Activated naive CD8-positive, alpha-beta T cell treated with anti-CD3 and anti-CD28 coated beads, Interleukin-2, amount 10 ng/mL, durations not matched to agents 7 days and 5 days (primary cell): ENCODE results near the gene TESPA1. TPM values are rescaled to one million over a fixed set of nuclear protein-coding genes. Genes with fewer than 3 reads are reported as not detected.
"Not testable (repeated sequence)": the region's sequence is repeated elsewhere in the genome, so short reads cannot be mapped to it uniquely, and the experiment has no call there.

Experiments used
- ATAC-seq: fragments of 150-1000 bp; cut with Tn5 transposase; one replicate; pipeline ENCODE4 v1.10.0; 2021; ENCODE audit warnings: low read depth, moderate library complexity
- POLR2A ChIA-PET: fragments of 350-600 bp; sonication (Branson Sonifier 250); formaldehyde crosslinking; loops from one replicate; lab custom pipeline; 2021; ENCODE audit warnings: antibody characterized with exemption; lab: Charles Lee
- DNase-seq: peaks from one replicate; pipeline ENCODE4 v3.0.0; 2021
- H3K27ac Mint-ChIP-seq: one replicate; pipeline ENCODE4 v1.8.0; 2022; ENCODE audit warnings: mild to moderate bottlenecking, mixed read lengths
- H3K27me3 Mint-ChIP-seq: one replicate; pipeline ENCODE4 v1.8.0; 2022; ENCODE audit warnings: mild to moderate bottlenecking, moderate library complexity, mixed read lengths
- H3K36me3 Mint-ChIP-seq: one replicate; pipeline ENCODE4 v1.8.0; 2021; ENCODE audit warnings: mild to moderate bottlenecking, mixed read lengths
- H3K4me1 Mint-ChIP-seq: one replicate; pipeline ENCODE4 v1.8.0; 2021; ENCODE audit warnings: mixed read lengths
- H3K4me3 Mint-ChIP-seq: one replicate; pipeline ENCODE4 v1.8.0; 2022; ENCODE audit warnings: mild to moderate bottlenecking, moderate library complexity, mixed read lengths
- H3K9me3 Mint-ChIP-seq: one replicate; pipeline ENCODE4 v1.8.0; 2021; ENCODE audit warnings: mixed read lengths
- total RNA-seq, 2 experiments: library from RNA; stranded (reverse); gene quantifications; one replicate each; pipeline ENCODE4 v1.2.3, GENCODE V29; 2021

Gene TESPA1
- total RNA-seq, 2 experiments from 2014 or later = 105 to 112 TPM

- Mint-ChIP-seq H3K9me3 (peaks cover 17% of the 10 kb centered on the region), H3K4me1 (peaks cover 60% of the 10 kb centered on the region), H3K27ac (peak overlapping the region; percentile 6), H3K27me3 (no peaks in the 10 kb centered on the region), H3K36me3 (peaks cover 77% of the 10 kb centered on the region), H3K4me3 (no peak overlapping the region)
- POLR2A ChIA-PET = no interaction called here
- ATAC-seq (no peak), DNase-seq (no peak)
Observed at GRCh38 chr12:54954228-54954627, 30.3 kb downstream of the TESPA1 start.

- H3K36me3 Mint-ChIP-seq = peaks cover 65% of the 10 kb centered on the region
- ATAC-seq (peak; percentile 82), DNase-seq (no peak)
- no peaks in the 10 kb centered on the region for H3K27me3 Mint-ChIP-seq
- H3K9me3 Mint-ChIP-seq = peaks cover 15% of the 10 kb centered on the region
- H3K27ac Mint-ChIP-seq = peak overlapping the region; percentile 80
- peaks cover 32% of the 10 kb centered on the region for H3K4me1 Mint-ChIP-seq
- no peak overlapping the region for H3K4me3 Mint-ChIP-seq
- POLR2A ChIA-PET = no interaction called here
Observed at GRCh38 chr12:54950071-54950727, 34.4 kb downstream of the TESPA1 start.

GRCh38 chr12:54949073-54949711, 35.4 kb downstream of the TESPA1 start:
- no peak overlapping the region for H3K4me3 Mint-ChIP-seq
- H3K27me3 Mint-ChIP-seq = no peaks in the 10 kb centered on the region
- ATAC-seq (no peak), DNase-seq (no peak)
- H3K4me1 Mint-ChIP-seq = peaks cover 26% of the 10 kb centered on the region
- POLR2A ChIA-PET = no interaction called here
- no peak overlapping the region for H3K27ac Mint-ChIP-seq
- H3K36me3 Mint-ChIP-seq = peaks cover 56% of the 10 kb centered on the region
- peaks cover 12% of the 10 kb centered on the region for H3K9me3 Mint-ChIP-seq

- peaks cover 10% of the 10 kb centered on the region for H3K9me3 Mint-ChIP-seq
- peaks cover 47% of the 10 kb centered on the region for H3K36me3 Mint-ChIP-seq
- no peak overlapping the region for H3K4me3 Mint-ChIP-seq
- H3K4me1 Mint-ChIP-seq = peaks cover 25% of the 10 kb centered on the region
- DNase-seq = no peak
- ATAC-seq = no peak
- H3K27ac Mint-ChIP-seq = peak overlapping the region; percentile 11
- no peaks in the 10 kb centered on the region for H3K27me3 Mint-ChIP-seq
- POLR2A ChIA-PET = no interaction called here
Observed at GRCh38 chr12:54948171-54948570, 36.4 kb downstream of the TESPA1 start.

DNA sequence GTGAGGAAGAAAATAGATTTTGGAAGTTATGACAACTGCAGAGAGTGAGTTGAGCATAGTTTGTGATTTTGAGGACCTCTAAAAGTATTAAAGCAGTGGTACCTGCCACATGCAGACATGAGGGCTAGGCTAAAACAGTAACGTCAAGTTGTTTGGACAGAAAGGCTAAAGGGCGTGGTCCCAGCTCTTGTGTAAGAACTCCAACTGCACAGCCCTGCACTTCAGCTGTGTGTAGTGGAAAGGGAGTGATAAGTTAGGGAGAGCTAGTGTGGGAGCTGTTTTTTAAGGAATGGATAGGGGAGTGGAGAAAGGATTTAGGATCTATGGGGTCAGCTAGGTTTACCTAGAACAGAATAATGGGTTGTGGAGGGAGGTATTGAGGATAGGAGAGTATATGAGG, 39.5 kb downstream of the TESPA1 start:
- POLR2A ChIA-PET = interaction anchor here (1.7 kb wide), 1 partner anchor 9 kb away, joined by 4 read pairs; no protein-coding TSS in a partner anchor
- ATAC-seq = no peak
- Mint-ChIP-seq H3K36me3 (peaks cover 21% of the 10 kb centered on the region), H3K27me3 (no peaks in the 10 kb centered on the region), H3K9me3 (no peaks in the 10 kb centered on the region), H3K4me1 (peaks cover 7% of the 10 kb centered on the region), H3K27ac (no peak overlapping the region), H3K4me3 (no peak overlapping the region)
- no peak for DNase-seq

- POLR2A ChIA-PET = not testable (repeated sequence)
Observed at GRCh38 chr12:54943292-54943691, 41.3 kb downstream of the TESPA1 start.

DNA sequence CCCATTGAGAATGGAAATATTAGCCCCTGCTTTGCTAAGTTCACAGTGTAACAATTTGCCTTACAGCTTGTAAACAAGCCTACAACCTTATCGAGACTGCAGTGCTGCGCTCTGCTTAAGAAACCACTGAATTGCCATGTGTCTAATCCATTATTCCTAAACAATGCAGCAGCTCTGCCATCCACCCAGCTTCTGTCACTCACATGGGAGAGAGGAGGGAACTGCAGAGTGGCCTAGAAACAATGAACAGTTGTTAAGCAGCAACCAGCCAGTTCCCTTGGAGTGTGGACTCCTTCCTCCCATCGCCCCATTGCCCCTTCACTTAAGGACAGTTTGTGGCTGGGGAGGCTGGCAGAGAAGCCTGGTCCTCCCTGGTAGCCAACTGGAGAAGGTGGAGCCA, 42.9 kb downstream of the TESPA1 start:
- Mint-ChIP-seq H3K9me3 (peaks cover 4% of the 10 kb centered on the region), H3K27ac (no peak overlapping the region), H3K27me3 (no peaks in the 10 kb centered on the region), H3K4me3 (no peak overlapping the region), H3K4me1 (peaks cover 1% of the 10 kb centered on the region), H3K36me3 (peaks cover 9% of the 10 kb centered on the region)
- no peak for ATAC-seq
- no peak for DNase-seq
- POLR2A ChIA-PET = no interaction called here

More at GRCh38 chr12:54943292-54943691, 41.3 kb downstream of the TESPA1 start:
- H3K4me3 Mint-ChIP-seq, H3K27me3 Mint-ChIP-seq, ATAC-seq, H3K27ac Mint-ChIP-seq, H3K4me1 Mint-ChIP-seq, DNase-seq, H3K9me3 Mint-ChIP-seq: not testable (repeated sequence)
- peaks cover 12% of the 10 kb centered on the region for H3K36me3 Mint-ChIP-seq

DNA sequence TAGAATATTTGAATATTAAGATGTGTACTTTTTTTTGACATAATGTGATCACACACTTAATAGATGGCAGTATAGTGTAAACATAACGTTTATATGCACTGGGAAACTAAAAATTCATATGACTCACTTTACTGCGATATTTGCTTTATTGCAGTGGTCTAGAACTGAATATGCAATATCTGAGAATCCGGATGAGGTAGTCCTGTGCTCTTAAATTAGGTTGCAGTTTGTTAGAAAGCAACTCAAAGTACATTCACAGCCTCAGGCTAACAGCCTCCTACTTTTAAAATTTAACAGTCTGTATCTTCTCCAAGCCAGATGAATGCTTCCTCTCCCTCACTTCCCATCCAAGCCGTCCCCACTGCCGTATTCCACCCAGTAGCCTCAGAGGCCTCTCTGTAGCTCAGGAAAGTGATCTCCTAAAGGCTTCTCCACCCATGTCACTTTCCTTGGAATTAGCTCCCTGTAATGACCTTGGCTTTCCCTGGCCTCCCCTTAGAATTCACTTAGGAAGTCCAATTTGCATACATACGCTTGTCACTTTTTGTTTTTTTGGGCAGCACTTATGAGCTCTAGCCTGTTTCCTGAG, 43.7 kb downstream of the TESPA1 start:
- Mint-ChIP-seq H3K27ac (no peak overlapping the region), H3K4me1 (peaks cover 10% of the 10 kb centered on the region), H3K4me3 (no peak overlapping the region), H3K36me3 (peaks cover 13% of the 10 kb centered on the region), H3K9me3 (peaks cover 6% of the 10 kb centered on the region), H3K27me3 (no peaks in the 10 kb centered on the region)
- POLR2A ChIA-PET = no interaction called here
- DNase-seq (no peak), ATAC-seq (no peak)

- Mint-ChIP-seq H3K4me3 (no peak overlapping the region), H3K27me3 (no peaks in the 10 kb centered on the region), H3K4me1 (peaks cover 32% of the 10 kb centered on the region), H3K9me3 (peaks cover 6% of the 10 kb centered on the region), H3K27ac (no peak overlapping the region), H3K36me3 (peaks cover 17% of the 10 kb centered on the region)
- POLR2A ChIA-PET = no interaction called here
- ATAC-seq (no peak), DNase-seq (no peak)
Observed at GRCh38 chr12:54937929-54938328, 46.6 kb downstream of the TESPA1 start.

- Mint-ChIP-seq H3K4me1 (peaks cover 33% of the 10 kb centered on the region), H3K36me3 (peaks cover 18% of the 10 kb centered on the region)
Observed at GRCh38 chr12:54937376-54937775, 47.2 kb downstream of the TESPA1 start.

GRCh38 chr12:54936736-54937135, 47.8 kb downstream of the TESPA1 start:
- no peaks in the 10 kb centered on the region for H3K27me3 Mint-ChIP-seq
- peaks cover 33% of the 10 kb centered on the region for H3K4me1 Mint-ChIP-seq
- H3K27ac Mint-ChIP-seq = peak overlapping the region; percentile 95
- no peak for ATAC-seq
- peaks cover 13% of the 10 kb centered on the region for H3K9me3 Mint-ChIP-seq
- H3K4me3 Mint-ChIP-seq = no peak overlapping the region
- no peak for DNase-seq
- POLR2A ChIA-PET = interaction anchor here (2.0 kb wide), 1 partner anchor 9 kb away, joined by 4 read pairs; no protein-coding TSS in a partner anchor
- peaks cover 18% of the 10 kb centered on the region for H3K36me3 Mint-ChIP-seq

More at GRCh38 chr12:54937376-54937775, 47.2 kb downstream of the TESPA1 start:
- Mint-ChIP-seq H3K9me3 (peaks cover 6% of the 10 kb centered on the region), H3K4me3 (no peak overlapping the region), H3K27ac (no peak overlapping the region), H3K27me3 (no peaks in the 10 kb centered on the region)
- POLR2A ChIA-PET = no interaction called here
- DNase-seq (no peak), ATAC-seq (no peak)

GRCh38 chr12:54935235-54935951, 49.2 kb downstream of the TESPA1 start:
- peak; percentile 94 for ATAC-seq
- DNase-seq = no peak
- Mint-ChIP-seq H3K9me3 (peaks cover 24% of the 10 kb centered on the region), H3K4me1 (peaks cover 35% of the 10 kb centered on the region), H3K36me3 (peaks cover 28% of the 10 kb centered on the region), H3K4me3 (peak overlapping the region; percentile 70), H3K27me3 (no peaks in the 10 kb centered on the region), H3K27ac (peak overlapping the region; percentile 95)
- POLR2A ChIA-PET = interaction anchor here (0.7 to 2.0 kb wide), 4 partner anchors 10 to 58 kb away, joined by 3 to 4 read pairs (median 3); no protein-coding TSS in a partner anchor

DNA sequence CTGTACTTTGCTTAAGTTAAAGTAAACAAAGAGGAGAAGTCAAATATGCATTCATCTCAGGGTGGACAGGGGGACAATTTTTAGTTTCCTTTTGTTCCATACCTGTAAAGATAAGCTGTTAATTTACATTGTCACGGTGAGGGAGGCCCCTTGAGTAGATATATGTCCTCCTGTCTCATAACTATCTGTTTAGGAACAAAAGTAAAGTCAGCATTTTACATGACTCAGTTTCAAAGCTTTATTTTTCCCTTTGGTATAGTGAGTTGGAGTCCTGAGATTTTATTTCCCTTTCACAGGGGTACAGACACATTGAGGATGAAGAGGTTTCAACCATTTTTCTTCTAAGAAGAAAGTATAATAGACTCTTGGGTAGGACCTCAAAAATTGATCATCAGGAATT, 50.1 kb downstream of the TESPA1 start:
- H3K36me3 Mint-ChIP-seq = peaks cover 32% of the 10 kb centered on the region
- peaks cover 35% of the 10 kb centered on the region for H3K4me1 Mint-ChIP-seq
- ATAC-seq = no peak
- peaks cover 29% of the 10 kb centered on the region for H3K9me3 Mint-ChIP-seq
- H3K4me3 Mint-ChIP-seq = no peak overlapping the region
- no peak for DNase-seq
- H3K27me3 Mint-ChIP-seq = no peaks in the 10 kb centered on the region
- peak overlapping the region; percentile 52 for H3K27ac Mint-ChIP-seq
- POLR2A ChIA-PET = no interaction called here
